NCI-H1436 (cell line): ENCODE results near the gene CEBPG.

Experiments
- DNase-seq: peaks from one replicate; lab custom pipeline; 2025; lab: John Stamatoyannopoulos, UW

The CEBPG gene

DNA sequence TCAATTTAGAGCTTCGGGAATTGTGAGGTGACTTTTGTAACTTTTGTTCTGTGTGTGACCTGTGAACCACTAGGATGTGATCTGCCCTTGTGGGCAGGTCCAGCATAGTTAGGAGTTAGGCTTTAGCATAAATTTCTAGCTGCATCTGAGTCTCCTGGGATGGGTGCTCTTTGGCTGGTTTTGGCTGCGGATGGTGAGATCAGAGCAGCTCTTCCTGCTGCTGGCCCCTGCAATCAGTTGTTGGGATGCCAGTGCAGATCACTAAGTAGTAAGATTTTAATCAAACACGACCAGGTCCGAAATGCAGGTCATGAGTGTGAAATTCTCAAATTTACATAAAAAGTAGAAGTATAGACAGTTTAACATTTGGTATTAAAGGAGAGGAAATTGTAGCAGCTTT lies 8.5 kb downstream of the CEBPG start:
- no peak for DNase-seq

DNA sequence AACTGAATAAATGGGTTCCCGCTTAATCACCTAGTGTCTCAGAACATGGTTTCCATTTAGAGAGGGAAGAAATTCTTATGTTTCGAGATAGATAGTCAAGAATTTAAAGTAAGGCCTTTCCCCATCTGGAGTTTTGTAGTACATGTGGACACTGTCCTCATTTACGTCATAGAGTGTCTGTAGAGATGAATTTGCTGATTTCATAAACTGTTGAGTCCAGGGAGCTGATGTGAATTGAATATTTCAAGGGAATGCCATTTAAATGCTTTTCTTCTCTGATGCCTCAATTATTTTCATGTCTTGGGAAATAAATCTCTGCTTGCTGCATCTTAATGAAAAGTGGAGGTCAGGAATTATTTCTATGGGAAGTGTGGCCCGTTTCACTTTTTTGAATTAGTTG lies 9.5 kb downstream of the CEBPG start:
- no peak for DNase-seq

DNA sequence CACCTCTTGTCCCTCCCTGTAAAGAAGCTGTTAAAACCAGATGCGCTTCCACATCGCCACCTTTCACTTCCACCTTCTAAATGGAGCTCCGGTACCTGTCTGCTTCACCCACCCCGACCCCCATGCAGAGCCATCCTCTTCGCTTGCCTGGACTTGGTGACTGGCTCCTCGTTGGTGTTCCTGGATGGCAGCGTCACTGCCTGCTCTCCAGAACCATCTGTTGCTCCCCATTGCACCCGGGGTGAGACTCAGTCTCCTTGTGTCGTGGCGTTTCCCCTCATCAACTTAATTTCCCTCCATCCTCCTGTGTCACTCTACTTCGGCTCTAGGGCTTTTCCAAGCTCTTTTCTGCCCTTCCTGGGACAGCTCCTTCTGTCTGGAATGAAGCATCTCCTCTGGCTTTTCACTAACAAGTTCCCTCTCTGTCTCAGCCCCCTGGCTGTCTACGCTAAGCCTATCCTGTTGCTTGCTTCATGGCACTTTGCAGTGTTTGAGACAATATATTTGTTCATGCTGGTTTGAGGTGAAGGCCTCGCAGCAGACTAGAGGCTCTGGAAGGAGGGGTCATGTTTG lies 10.3 kb downstream of the CEBPG start:
- no peak for DNase-seq

DNA sequence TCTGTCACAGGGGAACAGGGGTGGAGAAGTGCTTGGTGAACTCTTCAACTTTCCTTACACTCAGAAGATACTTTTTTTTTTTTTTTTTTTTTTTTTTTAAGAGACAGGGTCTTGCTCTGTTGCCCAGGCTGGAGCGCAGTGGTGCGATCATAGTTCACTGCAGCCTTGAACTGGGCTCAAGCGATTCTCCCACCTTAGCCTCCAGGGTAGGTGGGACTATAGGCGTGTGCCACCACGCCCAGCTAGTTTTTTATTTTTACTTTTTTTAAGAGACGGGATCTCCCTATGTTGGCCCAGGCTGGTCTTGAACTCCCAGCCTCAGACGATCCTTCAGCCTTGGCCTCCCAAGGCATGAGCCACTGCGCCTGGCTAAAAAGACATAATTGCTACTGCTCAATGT lies 11.5 kb downstream of the CEBPG start:
- no peak for DNase-seq

DNA sequence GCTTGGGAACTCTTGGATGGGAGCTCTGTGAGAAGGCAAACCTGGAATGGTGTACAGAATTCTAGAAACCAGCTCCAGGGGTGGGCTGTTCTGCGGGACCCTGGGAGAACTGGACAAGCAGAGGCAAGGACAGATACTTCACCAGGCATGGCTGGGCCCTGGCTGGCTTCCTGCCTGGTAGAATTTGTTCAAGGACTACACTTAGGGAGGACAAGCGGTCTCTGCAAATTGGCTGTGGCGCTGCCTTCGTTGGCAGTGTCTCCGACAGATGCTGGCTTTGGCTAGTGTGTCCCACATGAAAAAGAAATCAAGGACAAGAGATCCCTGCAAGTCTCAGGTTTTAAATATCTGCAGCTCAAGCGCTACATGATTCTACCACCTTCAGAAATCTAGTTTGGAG lies 12.4 kb downstream of the CEBPG start:
- DNase-seq: no peak

DNA sequence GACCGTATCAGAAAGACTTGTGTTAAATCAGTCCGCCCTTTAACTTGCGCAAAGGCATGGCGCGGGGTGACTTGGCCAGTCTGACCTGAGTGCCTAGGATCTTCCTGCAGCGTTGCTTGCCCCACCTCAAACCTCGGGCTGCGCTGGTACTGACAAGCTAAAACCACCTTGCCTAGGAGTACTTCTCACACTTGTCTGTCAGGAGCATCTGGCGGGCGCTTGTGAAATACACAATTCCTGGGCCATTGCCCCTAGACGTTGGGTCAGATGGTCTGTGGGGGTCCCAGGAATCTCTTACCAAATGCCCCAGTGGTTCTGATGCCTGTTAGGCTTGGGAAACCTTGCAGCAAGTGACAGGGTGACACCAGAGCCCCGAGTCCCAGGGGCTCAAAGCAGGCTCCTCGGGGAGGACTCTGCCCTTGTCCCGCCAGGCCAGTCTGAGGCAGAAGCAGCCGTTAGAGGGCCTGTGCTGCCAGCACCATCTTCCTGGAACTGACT lies 12.9 kb downstream of the CEBPG start:
- DNase-seq: no peak

DNA sequence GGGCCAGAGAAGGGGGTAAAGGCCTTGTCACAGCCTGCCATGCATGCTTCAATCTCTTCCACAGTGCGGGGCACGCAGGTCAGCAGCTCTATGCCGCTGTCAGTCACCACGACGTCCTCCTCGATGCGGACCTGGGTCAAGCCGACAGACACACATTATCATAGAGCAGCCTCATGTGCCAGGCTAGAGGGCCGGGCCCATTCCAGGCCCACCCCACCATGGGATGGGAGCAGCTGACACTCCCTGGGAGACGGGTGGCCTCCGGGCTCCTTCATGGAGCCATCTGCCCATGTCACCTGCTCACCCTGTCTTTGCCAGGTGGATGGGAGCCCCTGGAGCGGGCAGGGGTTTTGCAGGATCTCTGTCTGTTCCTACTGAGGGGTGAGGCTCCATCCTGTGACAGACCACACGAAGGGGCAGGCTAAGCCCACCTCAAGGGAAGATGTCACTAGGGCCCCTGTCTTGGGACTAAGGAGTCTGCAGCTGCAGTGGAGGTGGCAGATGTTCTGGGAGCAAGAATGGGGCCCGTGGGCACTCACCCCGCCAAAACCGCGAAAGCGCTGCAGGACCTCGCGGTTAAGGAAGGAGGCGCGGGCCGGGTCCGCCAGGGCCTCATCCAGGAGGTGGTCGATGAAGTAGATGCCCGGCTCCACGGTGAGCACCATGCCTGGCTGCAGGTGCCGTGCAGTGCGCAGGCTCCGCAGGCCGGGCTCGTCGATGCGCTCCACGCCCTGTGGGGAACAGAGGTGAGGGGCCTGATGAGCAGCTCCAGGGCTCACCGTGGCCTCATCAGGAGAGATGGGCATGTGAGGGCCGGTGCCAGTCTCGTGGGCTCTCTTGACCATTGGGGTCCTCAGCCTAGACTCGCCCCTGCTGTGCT lies 14.1 kb downstream of the CEBPG start:
- DNase-seq: no peak

DNA sequence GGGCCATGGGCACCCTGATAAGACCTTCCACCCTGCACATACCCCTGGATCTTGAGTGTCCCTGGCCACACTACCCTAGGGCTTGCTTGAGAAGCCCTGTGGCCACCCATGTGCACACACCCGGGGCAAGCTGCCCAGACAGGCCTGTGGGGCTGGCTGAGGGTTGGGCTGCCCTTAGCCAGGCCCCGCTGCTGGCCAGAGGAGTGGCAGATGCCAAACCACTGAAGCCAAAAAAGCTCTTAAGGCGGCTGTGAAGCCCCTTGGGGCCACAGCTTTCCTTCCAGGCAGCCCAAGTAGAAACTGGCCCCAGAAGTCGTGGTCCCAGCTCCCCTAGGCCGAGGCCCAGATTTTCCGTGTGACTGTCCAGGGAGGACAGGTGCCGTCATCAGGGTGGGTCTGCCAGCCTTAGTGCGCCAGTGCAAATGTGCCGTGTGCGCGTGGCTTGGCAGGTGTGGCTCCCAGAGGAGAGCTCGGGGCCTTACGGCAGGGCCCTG lies 14.8 kb downstream of the CEBPG start:
- DNase-seq: no peak

DNA sequence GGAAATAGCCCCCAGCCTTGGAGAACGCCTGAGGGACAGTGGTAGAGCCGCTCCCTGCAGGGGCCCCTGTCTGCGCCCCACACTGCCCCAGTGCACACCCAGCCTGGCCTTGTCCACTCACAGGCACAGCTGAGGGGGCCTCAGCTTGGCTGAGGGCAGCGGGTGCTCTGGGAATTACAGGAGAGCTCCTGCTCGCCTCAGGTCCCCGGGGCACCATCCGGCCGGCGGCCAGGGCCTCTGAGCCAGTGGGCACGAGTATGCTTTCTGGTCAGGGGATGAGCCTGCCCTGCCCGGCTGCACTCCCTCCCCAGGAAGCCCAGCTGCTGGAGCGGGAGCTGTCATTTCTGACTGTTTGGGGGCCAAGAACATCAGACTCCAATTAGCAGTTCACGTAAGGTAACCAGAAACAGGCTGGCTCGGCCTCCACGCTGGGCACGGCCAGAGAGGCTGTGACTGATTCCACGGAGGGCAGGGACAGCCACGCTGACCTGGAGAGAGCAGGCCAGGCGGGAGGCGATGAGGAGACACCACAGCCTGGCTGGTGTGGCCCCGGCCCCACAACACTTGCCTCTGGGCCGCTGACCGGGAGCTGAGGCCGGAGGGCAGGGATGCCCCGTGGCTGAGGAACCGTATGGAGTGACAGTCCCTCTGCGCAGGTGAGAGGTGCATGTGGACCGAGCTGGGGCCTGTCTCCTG lies 15.4 kb downstream of the CEBPG start:
- DNase-seq: no peak

DNA sequence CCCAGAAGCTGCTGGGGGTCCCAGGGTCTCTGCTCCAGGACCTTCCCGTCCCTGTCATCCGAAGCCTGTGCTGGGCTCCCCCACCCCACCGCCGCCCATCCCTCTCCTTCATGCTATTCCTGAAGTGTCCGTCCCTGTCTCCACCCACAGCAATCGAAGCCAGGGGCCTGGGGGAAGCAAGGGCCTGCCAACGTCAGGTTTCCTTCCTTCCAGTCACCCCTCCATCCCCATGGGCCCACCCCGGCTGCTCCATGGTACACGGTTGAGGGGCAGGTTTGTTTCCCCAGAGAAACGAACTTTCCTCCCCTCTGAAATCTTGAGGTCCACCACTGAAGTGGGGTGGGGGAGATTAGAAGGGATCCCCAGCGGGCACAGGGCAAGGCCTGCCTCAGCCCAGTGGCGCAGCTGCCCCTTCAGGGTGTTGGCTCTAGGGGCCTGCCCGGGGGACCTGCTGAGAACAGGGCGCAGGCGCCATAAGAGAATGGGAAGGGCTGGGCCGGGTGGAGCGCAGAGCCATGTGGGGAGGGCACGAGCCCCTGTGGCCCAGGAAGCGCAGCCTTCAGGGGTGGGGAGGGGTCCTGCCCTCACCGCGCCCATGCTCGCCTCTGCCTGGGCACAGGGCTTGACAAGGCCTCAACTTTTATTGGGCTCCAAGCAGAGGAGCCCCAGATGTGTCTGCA lies 16.1 kb downstream of the CEBPG start:
- DNase-seq: no peak

DNA sequence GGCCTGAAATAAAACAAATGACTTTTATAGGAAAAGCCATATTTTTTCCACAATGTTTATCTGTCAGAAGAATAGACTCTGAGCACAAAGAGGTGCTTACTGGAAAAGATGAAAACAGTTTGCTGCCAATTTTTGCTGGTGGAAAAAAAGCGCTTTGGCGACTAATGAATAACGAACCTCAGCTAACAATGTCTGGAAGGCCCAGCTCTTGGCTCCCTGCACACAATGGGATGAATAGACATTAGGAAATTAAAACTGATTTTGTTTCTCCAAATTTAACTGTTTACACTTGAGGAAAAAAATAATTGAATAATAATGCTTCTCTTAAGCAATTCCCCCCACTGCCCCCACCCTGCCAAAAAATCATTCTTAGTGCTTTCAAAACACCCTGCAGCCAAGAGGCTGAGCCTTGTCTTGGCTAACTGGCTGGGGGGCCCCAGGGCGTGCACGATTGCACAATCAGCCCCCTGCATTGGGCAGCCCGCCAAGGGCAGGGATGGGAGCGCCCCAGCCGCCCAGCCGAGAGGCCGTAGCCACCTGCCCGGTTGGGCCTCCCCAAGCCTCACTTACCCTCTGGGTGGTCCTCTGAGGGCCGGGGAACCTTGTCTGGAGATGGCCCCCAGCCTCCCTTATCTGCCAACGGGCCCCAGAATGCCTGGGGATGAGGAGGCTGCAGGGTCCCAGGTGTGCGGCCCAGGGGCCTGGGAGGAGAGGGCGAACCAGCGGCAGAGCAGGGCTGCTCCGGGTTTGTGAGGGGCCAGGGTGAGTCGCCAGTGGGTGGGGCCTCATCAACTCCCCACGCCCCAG lies 16.8 kb downstream of the CEBPG start:
- DNase-seq: no peak

DNA sequence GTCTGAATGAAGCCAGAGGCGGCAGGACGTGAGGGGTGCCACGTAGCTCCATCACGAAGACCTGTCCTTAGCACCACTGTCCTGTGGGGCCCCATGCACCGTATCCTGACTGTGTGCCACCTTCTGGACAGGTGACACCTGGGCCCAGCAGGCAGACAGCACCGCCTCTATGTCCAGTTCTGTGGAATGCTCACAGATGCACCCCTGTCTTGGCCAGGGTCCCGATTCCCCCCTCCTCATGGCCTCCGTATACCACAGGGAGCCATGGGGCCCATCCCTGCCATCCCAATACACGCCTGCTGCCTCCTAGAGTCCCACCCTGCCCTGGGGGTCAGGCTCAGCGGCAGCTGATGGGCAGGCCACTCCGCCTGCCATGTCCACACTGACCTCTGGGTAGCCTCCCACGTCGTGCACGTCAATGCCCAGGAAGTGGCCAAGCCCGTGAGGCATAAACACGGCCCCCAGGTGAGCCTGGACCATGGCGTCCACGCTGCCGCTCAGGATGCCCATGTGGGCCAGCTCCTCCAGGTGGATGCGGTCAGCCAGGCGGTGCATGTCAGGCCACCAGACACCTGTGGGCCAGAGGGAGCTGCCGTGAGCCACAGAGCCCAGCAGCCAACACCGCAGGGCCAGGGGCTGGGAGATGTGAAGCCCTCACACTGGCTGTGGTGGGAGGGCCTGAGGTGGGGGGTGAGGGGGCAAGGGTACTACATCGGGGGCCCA lies 17.6 kb downstream of the CEBPG start:
- DNase-seq: no peak

DNA sequence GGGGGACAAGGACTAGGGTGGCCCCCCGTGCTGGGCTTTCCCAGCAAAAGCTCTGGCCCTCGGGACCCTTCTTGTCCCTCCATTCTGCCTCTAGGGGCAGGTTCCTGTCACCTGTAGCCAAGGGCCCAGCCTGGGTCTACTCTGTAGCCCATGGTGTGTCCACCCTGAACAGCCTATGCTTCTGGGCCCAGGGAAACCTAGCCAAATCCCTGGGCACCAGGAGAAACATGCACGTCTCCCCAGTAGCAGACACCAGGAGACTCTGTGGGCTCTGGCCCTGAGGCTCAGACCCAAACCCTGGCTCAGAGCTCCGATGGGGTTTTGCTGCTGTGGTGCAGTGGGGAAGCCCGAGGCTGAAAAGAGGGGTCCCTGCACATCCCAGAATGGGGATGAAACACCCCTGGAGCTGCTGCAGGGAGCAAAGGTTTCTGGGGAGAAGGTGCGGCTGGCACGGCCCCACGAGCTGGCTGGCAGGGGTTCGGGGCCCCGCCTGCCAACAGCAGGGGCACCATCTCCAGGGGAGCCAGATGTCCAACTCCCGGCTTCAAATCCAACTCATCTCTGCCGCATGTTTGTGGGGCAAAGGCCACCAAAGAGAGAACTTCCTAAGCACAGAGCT lies 18.2 kb downstream of the CEBPG start:
- DNase-seq: no peak

DNA sequence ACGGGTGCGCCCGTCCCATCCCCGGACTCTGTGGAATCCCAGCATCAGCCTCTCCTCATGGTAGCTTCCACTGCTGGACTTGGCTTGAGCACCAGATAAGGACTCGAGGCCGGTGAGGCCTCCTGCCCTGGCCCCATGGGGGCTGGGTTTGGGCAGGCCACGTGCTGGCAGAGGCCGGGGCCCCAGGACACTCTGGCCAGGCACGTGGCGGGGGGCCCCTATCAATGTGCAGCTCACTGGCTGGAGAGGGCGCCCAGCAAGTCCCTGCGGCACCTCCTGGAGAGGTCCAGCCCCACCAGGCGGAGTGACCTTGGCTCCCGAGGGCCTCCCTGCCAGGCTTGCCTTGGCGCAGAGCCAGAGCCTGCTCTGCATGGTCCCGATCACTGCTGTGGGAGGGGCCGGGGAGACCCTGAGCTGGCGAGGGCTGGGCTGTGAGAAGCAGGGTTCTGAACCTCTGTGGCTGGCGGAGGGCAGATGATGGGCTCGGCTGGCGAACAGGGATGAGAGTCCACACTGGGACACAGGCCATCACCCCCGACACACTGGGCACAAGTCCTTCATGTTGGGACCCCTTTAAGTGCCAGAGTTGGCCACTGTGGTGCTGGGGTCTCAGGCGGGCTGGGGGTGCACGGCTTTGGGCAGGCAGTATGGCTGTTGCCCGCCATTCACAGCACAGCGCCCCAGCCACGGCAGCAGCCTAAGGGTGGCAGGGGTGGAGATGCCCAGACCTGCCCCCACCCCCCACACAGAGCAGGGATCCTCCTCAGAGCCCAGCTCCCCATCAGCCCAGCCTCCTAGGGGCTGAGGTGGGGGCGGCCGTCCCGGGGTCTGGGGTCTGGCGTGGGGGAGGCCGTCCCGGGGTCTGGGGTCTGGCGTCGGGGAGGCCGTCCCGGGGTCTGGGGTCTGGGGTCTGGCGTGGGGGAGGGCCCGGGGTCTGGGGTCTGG lies 19.1 kb downstream of the CEBPG start:
- DNase-seq: no peak

DNA sequence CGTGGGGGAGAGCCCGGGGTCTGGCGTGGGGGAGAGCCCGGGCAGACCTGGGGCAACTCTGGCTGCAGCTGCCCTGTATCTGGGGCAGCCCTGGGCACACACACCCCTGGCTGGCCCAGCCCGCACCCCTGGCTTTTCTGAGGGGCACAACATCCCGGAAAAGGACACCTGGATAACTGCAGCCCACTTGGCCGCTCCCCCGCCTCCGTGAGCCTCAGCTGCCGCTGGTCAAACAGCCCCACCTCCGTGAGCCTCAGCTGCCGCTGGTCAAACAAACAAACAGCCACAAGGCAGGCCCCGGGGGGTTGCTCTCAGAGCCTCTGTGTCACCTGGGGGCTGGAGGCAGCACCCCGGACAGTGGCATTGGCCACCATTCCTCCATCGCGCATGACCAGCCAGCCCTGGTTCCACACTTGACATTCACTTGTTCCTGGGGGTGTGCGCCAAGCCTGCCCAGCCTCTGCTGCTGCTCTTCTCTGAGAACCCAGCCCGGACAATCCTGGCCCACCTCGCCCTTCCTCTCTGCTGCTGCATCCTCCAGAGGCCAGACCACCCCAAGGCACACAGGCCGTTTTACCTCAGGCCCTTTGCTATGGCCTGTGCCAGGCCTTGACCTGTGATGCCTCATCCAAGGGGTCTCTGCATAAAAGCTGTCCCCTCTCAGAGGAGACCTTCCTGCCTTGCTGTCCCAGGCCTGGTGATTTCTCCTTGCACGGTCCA lies 19.9 kb downstream of the CEBPG start:
- no peak for DNase-seq

DNA sequence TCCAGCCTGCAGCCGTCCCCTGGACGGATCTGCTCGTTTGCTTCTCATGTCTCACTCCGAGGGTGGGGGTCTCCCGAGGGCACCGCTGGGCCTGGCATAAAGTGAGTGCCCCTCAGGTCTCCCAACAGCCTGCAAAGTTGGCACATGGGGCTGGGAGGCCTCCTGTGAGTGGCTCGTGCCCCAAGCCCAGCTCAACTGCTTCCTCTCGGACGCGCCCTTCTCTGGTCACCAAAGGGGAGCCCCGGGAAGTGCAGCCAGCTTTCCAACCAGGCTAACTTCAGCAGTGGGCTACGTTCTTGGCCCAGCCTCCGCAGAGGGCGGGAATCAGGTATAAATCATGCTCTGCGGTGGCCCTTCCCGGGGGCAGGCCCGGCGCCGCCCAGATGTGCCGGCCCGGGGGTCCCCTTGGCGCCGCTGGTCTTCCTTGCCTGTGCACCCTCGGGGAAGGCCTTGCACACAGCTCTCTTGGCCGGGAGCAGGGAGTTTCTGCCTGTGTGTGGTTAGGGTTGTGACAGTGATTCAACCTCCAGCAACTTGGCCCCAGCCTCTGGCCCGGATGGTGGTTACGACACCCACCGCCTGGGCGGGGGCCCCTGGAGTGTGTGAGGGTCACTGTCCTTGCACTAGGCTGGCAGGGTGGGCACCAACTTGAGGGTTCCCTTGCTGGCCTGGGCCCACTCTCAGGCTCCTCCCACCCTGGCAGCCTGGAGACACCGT lies 20.7 kb downstream of the CEBPG start:
- no peak for DNase-seq

DNA sequence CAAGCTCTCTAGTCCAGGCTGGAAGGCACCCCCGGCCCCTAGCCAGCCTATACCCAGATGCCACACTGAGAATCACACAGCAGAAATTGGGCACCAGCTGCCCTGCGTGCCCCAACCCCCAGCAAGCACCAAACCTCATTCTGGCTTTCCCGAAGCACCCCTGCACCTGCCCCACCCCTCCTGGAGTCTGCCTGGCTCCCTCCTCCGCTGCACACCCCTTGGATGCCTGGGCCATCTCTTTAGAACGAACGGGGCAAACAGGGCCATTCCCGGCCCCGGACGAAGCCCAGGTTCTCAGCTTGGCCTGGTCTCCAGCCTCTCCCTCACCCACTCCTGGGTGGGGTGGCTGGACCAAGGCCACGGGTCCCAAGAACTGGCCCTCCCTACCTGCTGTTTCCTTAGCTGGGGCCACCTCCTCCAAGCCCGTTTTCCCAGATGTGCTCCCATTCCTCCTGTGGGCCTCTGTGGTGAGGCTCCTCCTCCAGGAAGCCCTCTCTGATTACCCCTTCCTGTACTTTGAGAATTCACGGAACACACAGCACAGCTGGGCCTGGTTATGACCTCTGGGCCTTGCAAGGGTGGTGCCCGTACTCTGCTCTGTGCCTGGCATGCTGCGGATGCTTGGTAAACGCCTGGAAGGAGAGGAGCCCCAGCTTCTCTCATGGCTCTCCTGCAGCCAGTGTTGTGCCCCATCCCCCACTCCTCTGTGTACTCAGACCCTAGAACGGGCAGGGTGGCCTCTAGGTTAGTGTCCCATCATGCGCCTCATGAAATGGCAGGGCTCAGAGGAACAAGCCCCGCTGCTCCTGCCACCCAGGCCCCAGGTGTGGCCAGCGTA lies 21.4 kb downstream of the CEBPG start:
- no peak for DNase-seq
